Calu3 (cell line): ENCODE data around the gene PROM2. TPM values are rescaled to one million over a fixed set of nuclear protein-coding genes. Genes with fewer than 3 reads are reported as not detected.
A peak's percentile ranks its signal among the peaks of the same experiment; 100 is the strongest.

Experiments
- BruUV-seq: library from RNA; stranded (reverse); fragments of 400-500 nt; replicated peaks from 2 replicates; lab custom pipeline; 2021; lab: Mats Ljungman, UMichigan
- CTCF ChIA-PET: fragments of 300-600 bp; sonication (Branson Sonifier 250); formaldehyde crosslinking; loops from one replicate; lab custom pipeline; 2022; ENCODE audit warnings: antibody characterized with exemption; lab: Charles Lee
- DNase-seq: peaks from one replicate; pipeline ENCODE4 v3.0.0; 2022
- H3K27ac Mint-ChIP-seq: one replicate; pipeline ENCODE4 v1.8.0; 2022; ENCODE audit warnings: mixed read lengths; ENCODE audit not compliant: unreplicated experiment
- H3K27me3 Mint-ChIP-seq: one replicate; pipeline ENCODE4 v1.8.0; 2022; ENCODE audit warnings: mixed read lengths; ENCODE audit not compliant: unreplicated experiment
- H3K36me3 Mint-ChIP-seq: one replicate; pipeline ENCODE4 v1.8.0; 2022; ENCODE audit warnings: mild to moderate bottlenecking, moderate library complexity, mixed read lengths; ENCODE audit not compliant: insufficient read depth, unreplicated experiment
- H3K4me1 Mint-ChIP-seq: one replicate; pipeline ENCODE4 v1.8.0; 2022; ENCODE audit warnings: mild to moderate bottlenecking, low read depth, mixed read lengths; ENCODE audit not compliant: unreplicated experiment
- H3K4me3 Mint-ChIP-seq: one replicate; pipeline ENCODE4 v1.8.0; 2022; ENCODE audit warnings: mild to moderate bottlenecking, low read depth, moderate library complexity, mixed read lengths; ENCODE audit not compliant: unreplicated experiment
- H3K9me3 Mint-ChIP-seq: one replicate; pipeline ENCODE4 v1.8.0; 2022; ENCODE audit warnings: low read depth, mixed read lengths; ENCODE audit not compliant: unreplicated experiment
- CTCF ChIP-seq: fragments of 200-600 bp; IDR thresholded peaks from one replicate; pipeline ENCODE4 v1.8.0; 2022; ENCODE audit warnings: antibody characterized with exemption; ENCODE audit not compliant: unreplicated experiment
- intact Hi-C: fragments of 100-400 bp; cut with micrococcal nuclease; formaldehyde crosslinking; loops from one replicate; pipeline ENCODE4 v1.10.0; 2022; ENCODE audit not compliant: unreplicated experiment
- total RNA-seq: library from RNA; stranded (reverse); gene quantifications from 2 replicates; pipeline ENCODE4 v1.2.3, GENCODE V29; 2022

The PROM2 gene
- total RNA-seq, 1 experiment from 2014 or later, result 24.7 TPM

- no peak for TF ChIP-seq CTCF
- intact Hi-C loops, result no loop called here
- H3K27me3 Mint-ChIP-seq, result peaks cover 13% of the 10 kb centered on the region
- CTCF ChIA-PET, result no interaction called here
- DNase-seq, result no peak
- H3K4me1 Mint-ChIP-seq, result peaks cover 18% of the 10 kb centered on the region
- H3K9me3 Mint-ChIP-seq, result peaks cover 8% of the 10 kb centered on the region
- BruUV-seq, result no TSS peak
- no peak overlapping the region for H3K4me3 Mint-ChIP-seq
- H3K27ac Mint-ChIP-seq, result no peak overlapping the region
- H3K36me3 Mint-ChIP-seq, result peaks cover 7% of the 10 kb centered on the region
These were observed 55.2 kb downstream of the PROM2 start for GRCh38 chr2:95329401-95329800.

- H3K27ac Mint-ChIP-seq, result peak overlapping the region; percentile 46
- intact Hi-C loops, result no loop called here
- H3K9me3 Mint-ChIP-seq, result peaks cover 8% of the 10 kb centered on the region
- H3K4me1 Mint-ChIP-seq, result peaks cover 19% of the 10 kb centered on the region
- H3K27me3 Mint-ChIP-seq, result peaks cover 13% of the 10 kb centered on the region
- no TSS peak for BruUV-seq
- CTCF ChIA-PET, result interaction anchor here (1.3 kb wide), 1 partner anchor 98 kb away, joined by 3 read pairs; no protein-coding TSS in a partner anchor
- H3K36me3 Mint-ChIP-seq, result peaks cover 7% of the 10 kb centered on the region
- DNase-seq, result peak; percentile 53
- H3K4me3 Mint-ChIP-seq, result no peak overlapping the region
- TF ChIP-seq CTCF, result no peak
These were observed 55.9 kb downstream of the PROM2 start for GRCh38 chr2:95329891-95330793.

- TF ChIP-seq CTCF, result no peak
- Mint-ChIP-seq H3K4me1 (peaks cover 24% of the 10 kb centered on the region), H3K9me3 (peaks cover 6% of the 10 kb centered on the region), H3K27ac (peak overlapping the region; percentile 46), H3K36me3 (peaks cover 7% of the 10 kb centered on the region), H3K4me3 (no peak overlapping the region), H3K27me3 (peaks cover 13% of the 10 kb centered on the region)
- DNase-seq, result no peak
- CTCF ChIA-PET, result interaction anchor here (1.3 kb wide), 1 partner anchor 99 kb away, joined by 3 read pairs; no protein-coding TSS in a partner anchor
- BruUV-seq, result no TSS peak
- intact Hi-C loops, result no loop called here
These were observed 56.6 kb downstream of the PROM2 start for GRCh38 chr2:95330794-95331338.

- Mint-ChIP-seq H3K27me3 (peaks cover 13% of the 10 kb centered on the region), H3K4me1 (peaks cover 31% of the 10 kb centered on the region), H3K27ac (no peak overlapping the region), H3K36me3 (peaks cover 7% of the 10 kb centered on the region), H3K9me3 (peaks cover 5% of the 10 kb centered on the region), H3K4me3 (no peak overlapping the region)
- intact Hi-C loops, result no loop called here
- DNase-seq, result no peak
- CTCF ChIA-PET, result no interaction called here
- BruUV-seq, result no TSS peak
- TF ChIP-seq CTCF, result no peak
These were observed 57.4 kb downstream of the PROM2 start for GRCh38 chr2:95331606-95332005.
